Body of pancreas (tissue), 4 donors: ENCODE measurements around the gene NFYC. TPM values are rescaled to one million over a fixed set of nuclear protein-coding genes. Genes with fewer than 3 reads are reported as not detected.

Experiments used
- ATAC-seq: fragments of 150-250 bp; one replicate; pipeline ENCODE4 v1.9.1; 2016
- DNase-seq, 4 donors: peaks; one replicate each; pipeline ENCODE4 v3.0.0-alpha.2; 2019
- H3K27ac ChIP-seq, 4 donors: fragments of 200-600 bp; sonication (generic); 1 replicate in 3 of 4; 2 replicates in 1 of 4; pipeline versions ENCODE4 v1.5.1 to v1.6.1; 2016 to 2019; ENCODE audit warnings: mild to moderate bottlenecking in 1 of 4, mixed read lengths in 1 of 4, moderate library complexity in 1 of 4
- H3K27me3 ChIP-seq, 2 donors: fragments of 200-600 bp; sonication (generic); one replicate each; pipeline ENCODE4 v1.6.0; 2016; ENCODE audit warnings: mild to moderate bottlenecking in 1 of 2
- H3K36me3 ChIP-seq, 2 donors: fragments of 200-600 bp; sonication (generic); replicated peaks in 1 of 2; 2 replicates each; pipeline ENCODE4 v1.5.1; 2016; ENCODE audit warnings: low read depth in 2 of 2; ENCODE audit not compliant: insufficient read depth in 1 of 2
- H3K4me1 ChIP-seq: fragments of 200-600 bp; sonication (generic); one replicate; pipeline ENCODE4 v1.6.0; 2016
- H3K4me3 ChIP-seq, 2 donors: fragments of 200-600 bp; sonication (generic); 1 replicate in 1 of 2; 2 replicates in 1 of 2; pipeline ENCODE4 v1.5.1; 2016 to 2019
- H3K9me3 ChIP-seq, 3 donors: fragments of 200-600 bp; sonication (generic); 1 replicate in 2 of 3; 2 replicates in 1 of 3; pipeline ENCODE4 v1.5.1; 2016
- CTCF ChIP-seq, 7 experiments: fragments of 450-650 bp in 4 of 7; fragments of 200-600 bp in 3 of 7; sonication (generic) in 3 of 7; IDR thresholded peaks; one replicate each; pipeline ENCODE4 v1.5.1; 2016 to 2019; ENCODE audit warnings: antibody characterized with exemption in 7 of 7
- POLR2A ChIP-seq, 3 donors: fragments of 450-650 bp; IDR thresholded peaks; one replicate each; pipeline ENCODE4 v1.6.1; 2016; ENCODE audit warnings: antibody characterized with exemption in 3 of 3, mild to moderate bottlenecking in 2 of 3
- WGBS, 2 donors: methylation state at CpG; one replicate each; pipeline ENCODE4 v1.1.5; 2017; 5-methylcytosine and 5-hydroxymethylcytosine counted together
- intact Hi-C: fragments of 100-400 bp; cut with DNase I; formaldehyde crosslinking; loops from one replicate; pipeline ENCODE4 v1.15.1; 2023
- total RNA-seq, 2 donors: library from RNA; depleted of rRNA; stranded (reverse); fragments of >200 nt; gene quantifications; one replicate each; pipeline ENCODE4 v1.1.0, GENCODE V29; 2016

The NFYC gene
- total RNA-seq, 2 donors from 2014 or later = 37.2 to 44.9 TPM

GRCh38 chr1:40756523-40756922, 65.0 kb downstream of the NFYC start:
- no peaks in the 10 kb centered on the region for H3K27me3 ChIP-seq
- WGBS, 2 donors = 92 to 96% methylated on average over 3 of the region's 3 CpGs
- no peaks in the 10 kb centered on the region for H3K4me1 ChIP-seq
- H3K36me3 ChIP-seq = peaks cover 0 to 35% of the 10 kb centered on the region in 2 donors
- intact Hi-C loops = no loop called here
- no peak overlapping the region for H3K4me3 ChIP-seq
- H3K27ac ChIP-seq = no peak overlapping the region
- TF ChIP-seq CTCF (IDR thresholded peaks at IDR 0.05) = no peak
- TF ChIP-seq POLR2A (IDR thresholded peaks at IDR 0.05) = no peak
- DNase-seq (no peak), ATAC-seq (no peak)
- H3K9me3 ChIP-seq = no peaks in the 10 kb centered on the region

GRCh38 chr1:40757084-40757483, 65.6 kb downstream of the NFYC start:
- ATAC-seq (no peak), DNase-seq (no peak)
- TF ChIP-seq POLR2A (IDR thresholded peaks at IDR 0.05) = no peak
- no peak for TF ChIP-seq CTCF (IDR thresholded peaks at IDR 0.05)
- no peak overlapping the region for H3K4me3 ChIP-seq
- intact Hi-C loops = no loop called here
- no peaks in the 10 kb centered on the region for H3K27me3 ChIP-seq
- no peaks in the 10 kb centered on the region for H3K4me1 ChIP-seq
- 88 to 89% methylated on average over 4 to 8 of the region's 8 CpGs for WGBS, 2 donors
- no peaks in the 10 kb centered on the region for H3K9me3 ChIP-seq
- H3K36me3 ChIP-seq = peaks cover 0 to 35% of the 10 kb centered on the region in 2 donors
- no peak overlapping the region for H3K27ac ChIP-seq

- no peak for DNase-seq
- Histone ChIP-seq H3K4me3 (no peak overlapping the region), H3K36me3 (peaks cover 0 to 37% of the 10 kb centered on the region in 2 donors), H3K4me1 (no peaks in the 10 kb centered on the region), H3K27ac (no peak overlapping the region), H3K27me3 (no peaks in the 10 kb centered on the region), H3K9me3 (no peaks in the 10 kb centered on the region)
- no peak for ATAC-seq
- 93% methylated on average over 6 to 7 of the region's 7 CpGs for WGBS, 2 donors
- intact Hi-C loops = no loop called here
- TF ChIP-seq POLR2A (IDR thresholded peaks at IDR 0.05) (no peak), CTCF (IDR thresholded peaks at IDR 0.05) (no peak)
These were observed 66.5 kb downstream of the NFYC start for GRCh38 chr1:40758004-40758403.

- no peaks in the 10 kb centered on the region for H3K27me3 ChIP-seq
- ATAC-seq (no peak), DNase-seq (no peak)
- no peaks in the 10 kb centered on the region for H3K9me3 ChIP-seq
- no peaks in the 10 kb centered on the region for H3K4me1 ChIP-seq
- no peak overlapping the region for H3K27ac ChIP-seq
- 80 to 91% methylated on average over 6 of the region's 6 CpGs for WGBS, 2 donors
- H3K4me3 ChIP-seq = no peak overlapping the region
- no peak for TF ChIP-seq POLR2A (IDR thresholded peaks at IDR 0.05)
- TF ChIP-seq CTCF (IDR thresholded peaks at IDR 0.05) = no peak
- peaks cover 0 to 34% of the 10 kb centered on the region in 2 donors for H3K36me3 ChIP-seq
- intact Hi-C loops = no loop called here
These were observed 67.3 kb downstream of the NFYC start for GRCh38 chr1:40758578-40759343.

- Histone ChIP-seq H3K36me3 (peaks cover 0 to 34% of the 10 kb centered on the region in 2 donors), H3K4me1 (no peaks in the 10 kb centered on the region), H3K9me3 (no peaks in the 10 kb centered on the region), H3K27ac (no peak overlapping the region), H3K27me3 (no peaks in the 10 kb centered on the region), H3K4me3 (no peak overlapping the region)
- intact Hi-C loops = no loop called here
- DNase-seq (no peak), ATAC-seq (no peak)
- TF ChIP-seq POLR2A (IDR thresholded peaks at IDR 0.05) = no peak
- TF ChIP-seq CTCF (IDR thresholded peaks at IDR 0.05) = no peak
- 77 to 82% methylated on average over 4 of the region's 4 CpGs for WGBS, 2 donors
These were observed 69.5 kb downstream of the NFYC start for GRCh38 chr1:40760984-40761383.
